CD14-positive monocyte (primary cell): ENCODE measurements around the gene NBEA. TPM values are rescaled to one million over a fixed set of nuclear protein-coding genes. Genes with fewer than 3 reads are reported as not detected.

Experiments
- DNase-seq, 3 donors: peaks; one replicate each; pipeline ENCODE4 v3.0.0-alpha.2; 2011 to 2022
- H2AFZ ChIP-seq: 2 replicates; pipeline ENCODE4 v1.6.0; 2012; ENCODE audit warnings: mild to moderate bottlenecking, low read depth, low read length, inconsistent platforms; ENCODE audit not compliant: insufficient read depth, poor library complexity, severe bottlenecking
- H3K27ac ChIP-seq, 2 donors: 1 replicate in 1 of 2; 2 replicates in 1 of 2; pipeline ENCODE4 v1.5.1; 2012 to 2013; ENCODE audit warnings: low read length in 2 of 2, control low read depth in 1 of 2, inconsistent platforms in 1 of 2, low read depth in 1 of 2, mild to moderate bottlenecking in 1 of 2
- H3K27me3 ChIP-seq, 2 donors: one replicate each; pipeline versions ENCODE4 v1.6.0 to v1.6.1; 2011 to 2013; ENCODE audit warnings: low read length in 2 of 2; ENCODE audit not compliant: control insufficient read depth in 2 of 2, insufficient read depth in 2 of 2
- H3K36me3 ChIP-seq, 2 donors: replicated peaks in 1 of 2; 1 replicate in 1 of 2; 2 replicates in 1 of 2; pipeline versions ENCODE4 v1.5.1 to v1.6.1; 2012 to 2013; ENCODE audit warnings: low read length in 2 of 2, control low read depth in 1 of 2, inconsistent platforms in 1 of 2, mild to moderate bottlenecking in 1 of 2; ENCODE audit not compliant: insufficient read depth in 2 of 2, control insufficient read depth in 1 of 2
- H3K4me1 ChIP-seq, 2 donors: 1 replicate in 1 of 2; 2 replicates in 1 of 2; pipeline versions ENCODE4 v1.5.1 to v1.6.1; 2012 to 2013; ENCODE audit warnings: low read length in 2 of 2, control low read depth in 1 of 2, inconsistent platforms in 1 of 2, mild to moderate bottlenecking in 1 of 2, moderate library complexity in 1 of 2; ENCODE audit not compliant: insufficient read depth in 2 of 2, control insufficient read depth in 1 of 2
- H3K4me2 ChIP-seq: replicated peaks from 2 replicates; pipeline ENCODE3; 2012; ENCODE audit warnings: low read length, moderate library complexity, mild to moderate bottlenecking; ENCODE audit not compliant: poor library complexity, severe bottlenecking; ENCODE audit errors: extremely low read depth
- H3K4me3 ChIP-seq, 3 experiments: fragments of 200-600 bp in 1 of 3; sonication (generic) in 1 of 3; replicated peaks in 1 of 3; 1 replicate in 2 of 3; 2 replicates in 1 of 3; pipeline ENCODE4 v1.5.1; 2011 to 2013; ENCODE audit warnings: low read length in 3 of 3, mild to moderate bottlenecking in 3 of 3, control low read depth in 2 of 3, low read depth in 2 of 3, inconsistent platforms in 1 of 3, moderate library complexity in 1 of 3
- H3K79me2 ChIP-seq: 2 replicates; pipeline ENCODE4 v1.6.0; 2012; ENCODE audit warnings: mild to moderate bottlenecking, control low read depth, inconsistent platforms, low read length, moderate library complexity; ENCODE audit not compliant: insufficient read depth
- H3K9ac ChIP-seq: 2 replicates; pipeline ENCODE4 v1.6.0; 2017; ENCODE audit warnings: low read length, mild to moderate bottlenecking; ENCODE audit not compliant: insufficient read depth, poor library complexity, severe bottlenecking
- H3K9me3 ChIP-seq, 2 donors: replicated peaks in 1 of 2; 1 replicate in 1 of 2; 2 replicates in 1 of 2; pipeline versions ENCODE4 v1.5.1 to v1.6.1; 2012 to 2013; ENCODE audit warnings: low read length in 2 of 2, control low read depth in 1 of 2; ENCODE audit not compliant: control insufficient read depth in 1 of 2, insufficient read depth in 1 of 2
- H4K20me1 ChIP-seq: 2 replicates; pipeline ENCODE4 v1.6.0; 2012; ENCODE audit warnings: mild to moderate bottlenecking, low read length, control low read depth, moderate library complexity; ENCODE audit not compliant: insufficient read depth
- H3K27ac Mint-ChIP-seq, 7 donors: one replicate each; pipeline ENCODE4 v1.8.0; 2020; ENCODE audit warnings: mild to moderate bottlenecking in 7 of 7, mixed read lengths in 7 of 7, moderate library complexity in 6 of 7, inconsistent platforms in 2 of 7
- H3K27me3 Mint-ChIP-seq, 3 donors: one replicate each; pipeline ENCODE4 v1.8.0; 2021 to 2022; ENCODE audit warnings: low read depth in 3 of 3, mild to moderate bottlenecking in 3 of 3, mixed read lengths in 3 of 3, moderate library complexity in 3 of 3, inconsistent platforms in 1 of 3
- H3K36me3 Mint-ChIP-seq, 2 donors: one replicate each; pipeline ENCODE4 v1.8.0; 2020; ENCODE audit warnings: mixed read lengths in 2 of 2, inconsistent platforms in 1 of 2, mild to moderate bottlenecking in 1 of 2
- H3K4me1 Mint-ChIP-seq: one replicate; pipeline ENCODE4 v1.8.0; 2020; ENCODE audit warnings: mild to moderate bottlenecking, mixed read lengths
- H3K4me3 Mint-ChIP-seq, 2 donors: one replicate each; pipeline ENCODE4 v1.8.0; 2020; ENCODE audit warnings: mild to moderate bottlenecking in 2 of 2, mixed read lengths in 2 of 2, moderate library complexity in 1 of 2
- H3K9me3 Mint-ChIP-seq, 7 donors: one replicate each; pipeline ENCODE4 v1.8.0; 2020 to 2022; ENCODE audit warnings: mixed read lengths in 7 of 7, mild to moderate bottlenecking in 6 of 7, moderate library complexity in 6 of 7, inconsistent platforms in 2 of 7
- CTCF ChIP-seq: fragments of 200-600 bp; IDR thresholded peaks from one replicate; pipeline ENCODE4 v1.8.0; 2022; ENCODE audit warnings: antibody characterized with exemption, mild to moderate bottlenecking
- WGBS: methylation state at CpG from one replicate; pipeline ENCODE4 v1.1.5; 2013; ENCODE audit warnings: missing lambda C conversion rate; ENCODE audit not compliant: insufficient coverage; 5-methylcytosine and 5-hydroxymethylcytosine counted together
- intact Hi-C, 2 donors: fragments of 100-400 bp; cut with micrococcal nuclease; formaldehyde crosslinking; loops; one replicate each; pipeline versions ENCODE4 v1.15.0 to v1.15.1; 2023
- polyA plus RNA-seq, 3 donors: library from polyadenylated mRNA; depleted of rRNA in 1 of 3; unstranded in 2 of 3; stranded (reverse) in 1 of 3; fragments of 300-500 nt in 2 of 3; fragments of >200 nt in 1 of 3; fragmentation: Illumina TruSeq in 2 of 3; gene quantifications; 1 replicate in 2 of 3; 2 replicates in 1 of 3; pipeline ENCODE4 v1.2.3, GENCODE V29; 2012 to 2021

The NBEA gene
- polyA plus RNA-seq, 3 donors = 0.03 to 0.23 (median 0.08) TPM

DNA sequence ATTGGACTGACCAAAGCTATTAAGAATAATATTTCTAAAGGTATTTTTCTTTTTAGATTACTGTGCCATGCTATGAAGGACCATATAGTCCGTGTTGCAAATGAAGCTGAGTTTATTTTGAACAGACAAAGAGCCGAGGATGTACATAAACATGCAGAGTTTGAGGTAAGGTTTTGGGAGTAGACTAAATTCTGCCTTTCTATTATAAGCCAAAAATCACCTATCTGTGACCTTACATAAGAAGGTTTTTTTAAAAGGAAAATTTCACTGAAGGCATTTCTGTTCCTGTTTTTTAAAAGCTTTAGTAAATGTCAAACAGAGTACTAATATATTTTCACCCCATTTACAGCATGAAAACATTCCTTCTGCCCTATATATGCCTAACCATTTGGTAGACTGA, 407.0 kb downstream of the NBEA start:
- no peaks in the 10 kb centered on the region for H3K27me3 ChIP-seq
- no peak overlapping the region for H3K4me2 ChIP-seq
- H4K20me1 ChIP-seq = no peaks in the 10 kb centered on the region
- no peak overlapping the region for H3K27ac ChIP-seq
- H2AFZ ChIP-seq = no peak overlapping the region
- H3K4me1 ChIP-seq = no peaks in the 10 kb centered on the region
- peaks cover 0 to 1% (median 0%) of the 10 kb centered on the region in 3 donors for H3K27me3 Mint-ChIP-seq
- H3K4me3 ChIP-seq = no peak overlapping the region
- WGBS = no CpG with 5 or more reads among the region's 2 CpGs
- no peak overlapping the region for H3K9ac ChIP-seq
- H3K36me3 ChIP-seq = no peaks in the 10 kb centered on the region
- no peaks in the 10 kb centered on the region for H3K36me3 Mint-ChIP-seq
- H3K27ac Mint-ChIP-seq = no peak overlapping the region
- H3K79me2 ChIP-seq = no peaks in the 10 kb centered on the region
- intact Hi-C loops = no loop called here
- DNase-seq = no peak
- peaks cover 0 to 2% (median 0%) of the 10 kb centered on the region in 7 donors for H3K9me3 Mint-ChIP-seq
- no peak overlapping the region for H3K4me3 Mint-ChIP-seq
- no peaks in the 10 kb centered on the region for H3K4me1 Mint-ChIP-seq
- TF ChIP-seq CTCF = no peak
- no peaks in the 10 kb centered on the region for H3K9me3 ChIP-seq

- H3K27ac Mint-ChIP-seq = no peak overlapping the region
- no peak overlapping the region for H2AFZ ChIP-seq
Measured at GRCh38 chr13:35349673-35350278, 407.7 kb downstream of the NBEA start.

More at GRCh38 chr13:35349673-35350278, 407.7 kb downstream of the NBEA start:
- no peak for DNase-seq
- no peak overlapping the region for H3K4me3 Mint-ChIP-seq
- intact Hi-C loops = no loop called here
- Histone ChIP-seq H3K27me3 (no peaks in the 10 kb centered on the region), H3K4me1 (no peaks in the 10 kb centered on the region), H3K36me3 (no peaks in the 10 kb centered on the region), H4K20me1 (no peaks in the 10 kb centered on the region), H3K27ac (no peak overlapping the region), H3K9ac (no peak overlapping the region), H3K9me3 (no peaks in the 10 kb centered on the region), H3K4me3 (no peak overlapping the region), H3K4me2 (no peak overlapping the region), H3K79me2 (no peaks in the 10 kb centered on the region)
- H3K36me3 Mint-ChIP-seq = no peaks in the 10 kb centered on the region
- 93% methylated on average over 1 of the region's 5 CpGs for WGBS
- no peaks in the 10 kb centered on the region for H3K27me3 Mint-ChIP-seq
- no peak for TF ChIP-seq CTCF
- H3K9me3 Mint-ChIP-seq = peaks cover 0 to 2% (median 0%) of the 10 kb centered on the region in 7 donors
- no peaks in the 10 kb centered on the region for H3K4me1 Mint-ChIP-seq
